Stomach (tissue), 9 donors: Measurements from ENCODE around the gene RBM10. TPM values are rescaled to one million over a fixed set of nuclear protein-coding genes. Genes with fewer than 3 reads are reported as not detected.

Source experiments
- DNase-seq, 2 donors: peaks; one replicate each; pipeline versions ENCODE4 v3.0.0 to v3.0.0-alpha.2; 2013 to 2019
- H3K27ac ChIP-seq, 5 donors: fragments of 200-600 bp in 4 of 5; sonication (generic) in 4 of 5; one replicate each; pipeline ENCODE4 v1.5.1; 2013 to 2019; ENCODE audit warnings: mild to moderate bottlenecking in 1 of 5, moderate library complexity in 1 of 5
- H3K27me3 ChIP-seq, 3 donors: fragments of 200-600 bp; sonication (generic); one replicate each; pipeline ENCODE4 v1.5.1; 2017 to 2019; ENCODE audit warnings: mixed run types in 1 of 3
- H3K36me3 ChIP-seq, 4 donors: fragments of 200-600 bp; sonication (generic); 1 replicate in 3 of 4; 2 replicates in 1 of 4; pipeline ENCODE4 v1.5.1; 2016 to 2019
- H3K4me1 ChIP-seq, 4 donors: fragments of 200-600 bp; sonication (generic); one replicate each; pipeline ENCODE4 v1.5.1; 2016 to 2019
- H3K4me3 ChIP-seq, 4 donors: fragments of 200-600 bp; sonication (generic) in 3 of 4; one replicate each; pipeline ENCODE4 v1.5.1; 2016 to 2019; ENCODE audit warnings: mild to moderate bottlenecking in 1 of 4
- H3K9me3 ChIP-seq, 4 donors: fragments of 200-600 bp; sonication (generic); one replicate each; pipeline ENCODE4 v1.5.1; 2016 to 2019
- CTCF ChIP-seq, 7 experiments: fragments of 450-650 bp in 4 of 7; fragments of 200-600 bp in 3 of 7; sonication (generic) in 3 of 7; IDR thresholded peaks; one replicate each; pipeline ENCODE4 v1.5.1; 2016 to 2019; ENCODE audit warnings: antibody characterized with exemption in 7 of 7, control low read depth in 2 of 7, mild to moderate bottlenecking in 1 of 7
- EP300 ChIP-seq: sonication (generic); formaldehyde crosslinking; IDR thresholded peaks from one replicate; pipeline ENCODE4 v1.6.1; 2017; ENCODE audit warnings: antibody characterized with exemption
- POLR2A ChIP-seq, 4 donors: fragments of 450-650 bp; IDR thresholded peaks; one replicate each; pipeline ENCODE4 v1.6.1; 2016; ENCODE audit warnings: antibody characterized with exemption in 4 of 4, control low read depth in 2 of 4, mild to moderate bottlenecking in 1 of 4, moderate library complexity in 1 of 4
- POLR2AphosphoS5 ChIP-seq, 3 donors: sonication (generic); formaldehyde crosslinking; IDR thresholded peaks; one replicate each; pipeline ENCODE4 v1.6.1; 2016; ENCODE audit warnings: antibody characterized with exemption in 3 of 3
- WGBS, 5 donors: extraction: QIAGEN DNeasy Blood & Tissue Kit in 3 of 5; methylation state at CpG; one replicate each; pipeline versions ENCODE4 v1.1.5 to v1.1.7; 2013 to 2018; 5-methylcytosine and 5-hydroxymethylcytosine counted together
- intact Hi-C: fragments of 100-400 bp; cut with DNase I; formaldehyde crosslinking; loops from one replicate; pipeline ENCODE4 v1.15.1; 2023; ENCODE audit warnings: low total_unique reads
- polyA plus RNA-seq, 3 donors: library from polyadenylated mRNA; stranded (reverse); fragments of 200-250 nt; gene quantifications; one replicate each; pipeline ENCODE4 v1.2.3, GENCODE V29; 2013
- total RNA-seq, 5 donors: library from RNA; depleted of rRNA; stranded (reverse); fragments of >200 nt; gene quantifications; one replicate each; pipeline versions ENCODE4 v1.1.0 to v1.2.3, GENCODE V29; 2014 to 2016
- donor health status: healthy with polysubstance abuse.
- donor health status: Bipolar disorder and iron deficiency.
- donor health status: healthy.

RBM10 gene
- total and polyA plus RNA-seq, 8 donors, result 1.8 to 51.3 (median 24.9) TPM

- intact Hi-C loops, result no loop called here
- peaks cover 0 to 35% (median 23%) of the 10 kb centered on the region in 4 donors for H3K4me1 ChIP-seq
- H3K36me3 ChIP-seq, result peaks cover 0 to 28% (median 21%) of the 10 kb centered on the region in 4 donors
- peak overlapping the region; percentile 90 to 99 (median 95) for H3K27ac ChIP-seq
- 1 to 48% (median 10%) methylated on average over 31 to 43 of the region's 46 CpGs for WGBS, 5 donors
- no peak for TF ChIP-seq CTCF (IDR thresholded peaks at IDR 0.05)
- TF ChIP-seq POLR2A (IDR thresholded peaks at IDR 0.05), result no peak
- no peak for TF ChIP-seq EP300
- TF ChIP-seq POLR2AphosphoS5 (IDR thresholded peaks at IDR 0.05), result no peak
- DNase-seq, result no peak
- peaks cover 0 to 4% (median 0%) of the 10 kb centered on the region in 3 donors for H3K27me3 ChIP-seq
- H3K9me3 ChIP-seq, result no peaks in the 10 kb centered on the region
- peak overlapping the region; percentile 57 to 73 (median 59) for H3K4me3 ChIP-seq
These were observed 961 bp upstream of the RBM10 start for GRCh38 chrX:47143894-47144625.

- Histone ChIP-seq H3K9me3 (peaks cover 0 to 8% (median 3%) of the 10 kb centered on the region in 4 donors), H3K4me3 (peak overlapping the region; percentile 57 to 73 (median 59)), H3K4me1 (peaks cover 0 to 35% (median 25%) of the 10 kb centered on the region in 4 donors), H3K27me3 (peaks cover 0 to 4% (median 0%) of the 10 kb centered on the region in 3 donors), H3K36me3 (peaks cover 0 to 20% (median 16%) of the 10 kb centered on the region in 4 donors), H3K27ac (peak overlapping the region; percentile 90 to 99 (median 95))
- DNase-seq, result no peak
- intact Hi-C loops, result no loop called here
- no peak for TF ChIP-seq POLR2A (IDR thresholded peaks at IDR 0.05)
- no peak for TF ChIP-seq POLR2AphosphoS5 (IDR thresholded peaks at IDR 0.05)
- TF ChIP-seq CTCF (IDR thresholded peaks at IDR 0.05), result no peak
- TF ChIP-seq EP300, result no peak
- WGBS, 5 donors, result 0 to 35% (median 2%) methylated on average over 31 to 39 of the region's 39 CpGs
These were observed 537 bp downstream of the RBM10 start for GRCh38 chrX:47145395-47146120.

GRCh38 chrX:47146121-47146935, 1.3 kb downstream of the RBM10 start:
- Histone ChIP-seq H3K4me1 (peaks cover 0 to 35% (median 25%) of the 10 kb centered on the region in 4 donors), H3K27ac (peak overlapping the region; percentile 90 to 99 (median 95)), H3K9me3 (peaks cover 0 to 8% (median 3%) of the 10 kb centered on the region in 4 donors), H3K27me3 (peaks cover 0 to 4% (median 0%) of the 10 kb centered on the region in 3 donors), H3K36me3 (peaks cover 0 to 13% (median 12%) of the 10 kb centered on the region in 4 donors), H3K4me3 (peak overlapping the region; percentile 57 to 73 (median 59))
- TF ChIP-seq POLR2AphosphoS5 (IDR thresholded peaks at IDR 0.05) (no peak), POLR2A (IDR thresholded peaks at IDR 0.05) (no peak), CTCF (IDR thresholded peaks at IDR 0.05) (no peak), EP300 (no peak)
- intact Hi-C loops, result no loop called here
- peak in 1 of 2 donors; percentile 48 for DNase-seq
- WGBS, 5 donors, result 0 to 43% (median 13%) methylated on average over 4 to 10 of the region's 10 CpGs
